ENCODE data around the gene LIPE.

DNA sequence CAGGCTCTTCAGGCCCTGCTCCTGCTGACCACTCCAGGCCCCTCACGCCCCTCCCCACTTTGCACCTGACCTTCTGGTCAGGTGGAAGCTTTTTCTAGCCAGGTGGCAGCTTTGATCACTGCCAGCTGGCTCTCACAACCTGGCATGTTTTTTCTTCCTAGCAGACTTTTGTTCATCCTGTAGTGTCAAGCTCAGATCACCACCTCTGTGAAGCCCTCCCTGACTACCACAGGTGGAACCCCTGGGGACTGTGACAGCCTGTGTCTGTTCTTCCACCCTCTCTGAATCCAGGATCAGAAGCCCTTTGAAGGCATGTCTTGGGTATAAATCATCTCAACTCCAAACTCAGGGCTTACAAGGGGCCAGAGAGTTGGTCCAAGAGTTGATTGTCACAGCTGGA, 26.8 kb downstream of the LIPE start:
- no peak for TF ChIP-seq POLR2A (IDR thresholded peaks at IDR 0.05)
- TF ChIP-seq, protein P1, sequence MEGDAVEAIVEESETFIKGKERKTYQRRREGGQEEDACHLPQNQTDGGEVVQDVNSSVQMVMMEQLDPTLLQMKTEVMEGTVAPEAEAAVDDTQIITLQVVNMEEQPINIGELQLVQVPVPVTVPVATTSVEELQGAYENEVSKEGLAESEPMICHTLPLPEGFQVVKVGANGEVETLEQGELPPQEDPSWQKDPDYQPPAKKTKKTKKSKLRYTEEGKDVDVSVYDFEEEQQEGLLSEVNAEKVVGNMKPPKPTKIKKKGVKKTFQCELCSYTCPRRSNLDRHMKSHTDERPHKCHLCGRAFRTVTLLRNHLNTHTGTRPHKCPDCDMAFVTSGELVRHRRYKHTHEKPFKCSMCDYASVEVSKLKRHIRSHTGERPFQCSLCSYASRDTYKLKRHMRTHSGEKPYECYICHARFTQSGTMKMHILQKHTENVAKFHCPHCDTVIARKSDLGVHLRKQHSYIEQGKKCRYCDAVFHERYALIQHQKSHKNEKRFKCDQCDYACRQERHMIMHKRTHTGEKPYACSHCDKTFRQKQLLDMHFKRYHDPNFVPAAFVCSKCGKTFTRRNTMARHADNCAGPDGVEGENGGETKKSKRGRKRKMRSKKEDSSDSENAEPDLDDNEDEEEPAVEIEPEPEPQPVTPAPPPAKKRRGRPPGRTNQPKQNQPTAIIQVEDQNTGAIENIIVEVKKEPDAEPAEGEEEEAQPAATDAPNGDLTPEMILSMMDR (IDR thresholded peaks at IDR 0.05), result no peak
- TF ChIP-seq EP300 (IDR thresholded peaks at IDR 0.05), result no peak

Measured in tibial nerve (tissue), 4 donors.